Suprapubic skin (tissue), 4 donors: Measurements from ENCODE around the gene B3GNT5. TPM values are rescaled to one million over a fixed set of nuclear protein-coding genes. Genes with fewer than 3 reads are reported as not detected.

ENCODE experiments used
- DNase-seq, 2 donors: peaks; one replicate each; pipeline ENCODE4 v3.0.0-alpha.2; 2019; ENCODE audit warnings: low spot score in 2 of 2
- H3K27ac ChIP-seq: fragments of 200-600 bp; sonication (generic); one replicate; pipeline ENCODE4 v1.5.1; 2019
- H3K27me3 ChIP-seq: fragments of 200-600 bp; sonication (generic); one replicate; pipeline ENCODE4 v1.5.1; 2019
- H3K36me3 ChIP-seq: fragments of 200-600 bp; sonication (generic); one replicate; pipeline ENCODE4 v1.5.1; 2019
- H3K4me1 ChIP-seq: fragments of 200-600 bp; sonication (generic); one replicate; pipeline ENCODE4 v1.5.1; 2019
- H3K4me3 ChIP-seq: fragments of 200-600 bp; sonication (generic); one replicate; pipeline ENCODE4 v1.5.1; 2019; ENCODE audit warnings: mild to moderate bottlenecking
- H3K9me3 ChIP-seq: fragments of 200-600 bp; sonication (generic); one replicate; pipeline ENCODE4 v1.5.1; 2019
- CTCF ChIP-seq, 2 donors: fragments of 200-600 bp in 1 of 2; fragments of 450-650 bp in 1 of 2; sonication (generic) in 1 of 2; IDR thresholded peaks; one replicate each; pipeline ENCODE4 v1.5.1; 2016 to 2019; ENCODE audit warnings: antibody characterized with exemption in 2 of 2, mild to moderate bottlenecking in 1 of 2, moderate library complexity in 1 of 2
- EP300 ChIP-seq: sonication (generic); formaldehyde crosslinking; IDR thresholded peaks from one replicate; pipeline ENCODE4 v1.6.1; 2017; ENCODE audit warnings: antibody characterized with exemption
- POLR2A ChIP-seq, 2 donors: fragments of 450-650 bp; IDR thresholded peaks; one replicate each; pipeline ENCODE4 v1.6.1; 2017; ENCODE audit warnings: antibody characterized with exemption in 2 of 2, mild to moderate bottlenecking in 2 of 2, moderate library complexity in 2 of 2
- POLR2AphosphoS5 ChIP-seq, 3 donors: sonication (generic); formaldehyde crosslinking; IDR thresholded peaks; one replicate each; pipeline ENCODE4 v1.6.1; 2017; ENCODE audit warnings: antibody characterized with exemption in 3 of 3
- WGBS: methylation state at CpG from one replicate; pipeline ENCODE4 v1.1.5; 2018; 5-methylcytosine and 5-hydroxymethylcytosine counted together
- total RNA-seq, 4 donors: library from RNA; depleted of rRNA; stranded (reverse); fragments of >200 nt; gene quantifications; one replicate each; pipeline ENCODE4 v1.1.0, GENCODE V29; 2016

B3GNT5 gene
- total RNA-seq, 4 donors from 2014 or later: 14.6 to 30.8 (median 27.5) TPM

- no peak for DNase-seq
- Histone ChIP-seq H3K4me3 (no peak overlapping the region), H3K9me3 (no peaks in the 10 kb centered on the region), H3K36me3 (no peaks in the 10 kb centered on the region), H3K27ac (no peak overlapping the region), H3K4me1 (peaks cover 30% of the 10 kb centered on the region), H3K27me3 (no peaks in the 10 kb centered on the region)
- no peak for TF ChIP-seq POLR2A (IDR thresholded peaks at IDR 0.05)
- TF ChIP-seq EP300: no peak
- TF ChIP-seq CTCF (IDR thresholded peaks at IDR 0.05): no peak
- no peak for TF ChIP-seq POLR2AphosphoS5 (IDR thresholded peaks at IDR 0.05)
- WGBS: 97% methylated on average over 3 of the region's 3 CpGs
Measured at GRCh38 chr3:183272142-183272541, 19.1 kb downstream of the B3GNT5 start.

GRCh38 chr3:183272791-183273190 lies 19.7 kb downstream of the B3GNT5 start:
- Histone ChIP-seq H3K4me3 (no peak overlapping the region), H3K9me3 (no peaks in the 10 kb centered on the region), H3K27me3 (no peaks in the 10 kb centered on the region), H3K27ac (no peak overlapping the region), H3K4me1 (peaks cover 24% of the 10 kb centered on the region), H3K36me3 (no peaks in the 10 kb centered on the region)
- no peak for DNase-seq
- TF ChIP-seq POLR2A (IDR thresholded peaks at IDR 0.05) (no peak), CTCF (IDR thresholded peaks at IDR 0.05) (no peak), EP300 (no peak), POLR2AphosphoS5 (IDR thresholded peaks at IDR 0.05) (no peak)

- 87% methylated on average over 5 of the region's 5 CpGs for whole genome bisulfite sequencing
- Histone ChIP-seq H3K27me3 (no peaks in the 10 kb centered on the region), H3K27ac (no peak overlapping the region), H3K9me3 (no peaks in the 10 kb centered on the region), H3K4me1 (peaks cover 13% of the 10 kb centered on the region), H3K36me3 (no peaks in the 10 kb centered on the region), H3K4me3 (no peak overlapping the region)
- no peak for TF ChIP-seq POLR2AphosphoS5 (IDR thresholded peaks at IDR 0.05)
- TF ChIP-seq CTCF (IDR thresholded peaks at IDR 0.05): no peak
- no peak for TF ChIP-seq EP300
- TF ChIP-seq POLR2A (IDR thresholded peaks at IDR 0.05): no peak
- DNase-seq: no peak
Measured at GRCh38 chr3:183274609-183275008, 21.6 kb downstream of the B3GNT5 start.

- no peaks in the 10 kb centered on the region for H3K27me3 ChIP-seq
- WGBS: 41% methylated on average over 2 of the region's 2 CpGs
- TF ChIP-seq POLR2A (IDR thresholded peaks at IDR 0.05) (no peak), POLR2AphosphoS5 (IDR thresholded peaks at IDR 0.05) (no peak), EP300 (no peak), CTCF (IDR thresholded peaks at IDR 0.05) (no peak)
- peaks cover 10% of the 10 kb centered on the region for H3K4me1 ChIP-seq
- no peak overlapping the region for H3K4me3 ChIP-seq
- no peaks in the 10 kb centered on the region for H3K36me3 ChIP-seq
- no peaks in the 10 kb centered on the region for H3K9me3 ChIP-seq
- H3K27ac ChIP-seq: no peak overlapping the region
- no peak for DNase-seq
Measured at GRCh38 chr3:183275418-183275817, 22.4 kb downstream of the B3GNT5 start.

GRCh38 chr3:183275937-183276336 lies 22.9 kb downstream of the B3GNT5 start:
- H3K27me3 ChIP-seq: no peaks in the 10 kb centered on the region
- no peaks in the 10 kb centered on the region for H3K9me3 ChIP-seq
- no peak for DNase-seq
- WGBS: 81% methylated on average over 3 of the region's 3 CpGs
- H3K4me1 ChIP-seq: peaks cover 10% of the 10 kb centered on the region
- H3K36me3 ChIP-seq: no peaks in the 10 kb centered on the region
- H3K27ac ChIP-seq: no peak overlapping the region
- TF ChIP-seq POLR2A (IDR thresholded peaks at IDR 0.05) (no peak), POLR2AphosphoS5 (IDR thresholded peaks at IDR 0.05) (no peak), CTCF (IDR thresholded peaks at IDR 0.05) (no peak), EP300 (no peak)
- no peak overlapping the region for H3K4me3 ChIP-seq
